AG09319 (cell line): ENCODE results near the gene MGAT4A.

ENCODE experiments used
- DNase-seq: peaks from one replicate; pipeline ENCODE4 v3.0.0-alpha.2; 2010; ENCODE audit warnings: low read depth; ENCODE audit errors: extremely low read depth
- TF ChIP-seq, protein P1 (sequence below): IDR thresholded peaks from 2 replicates; pipeline ENCODE4 v1.5.1; 2011; ENCODE audit warnings: low read depth, mild to moderate bottlenecking, inconsistent platforms, low read length, moderate library complexity

The MGAT4A gene

DNA sequence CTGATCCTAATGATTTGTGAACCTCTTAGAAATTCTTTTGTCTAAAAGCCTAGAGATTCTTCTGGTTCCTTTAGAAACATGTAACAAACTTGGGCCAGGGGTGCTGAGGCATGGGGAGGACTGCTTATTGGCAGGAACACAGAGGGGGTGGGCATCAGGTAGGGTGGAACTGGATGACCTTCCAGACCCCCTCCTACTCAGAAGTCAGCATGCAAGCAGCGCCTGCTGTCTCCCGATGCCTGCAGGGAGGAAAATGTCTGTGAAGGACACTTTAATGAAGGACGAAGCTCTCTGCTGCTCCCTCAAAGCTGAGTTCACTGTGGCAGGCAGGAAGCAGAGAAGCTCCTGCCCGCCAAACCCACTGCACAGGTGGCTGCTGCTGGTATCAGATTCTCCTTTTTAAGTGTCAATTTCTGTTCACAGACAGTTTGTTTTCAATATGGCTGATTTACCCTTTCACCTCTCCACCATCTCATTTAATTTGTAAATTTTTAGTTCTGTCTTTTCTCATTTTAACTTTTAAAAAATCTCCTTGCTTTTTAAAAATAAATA lies 142.0 kb downstream of the MGAT4A start:
- TF ChIP-seq, protein P1, sequence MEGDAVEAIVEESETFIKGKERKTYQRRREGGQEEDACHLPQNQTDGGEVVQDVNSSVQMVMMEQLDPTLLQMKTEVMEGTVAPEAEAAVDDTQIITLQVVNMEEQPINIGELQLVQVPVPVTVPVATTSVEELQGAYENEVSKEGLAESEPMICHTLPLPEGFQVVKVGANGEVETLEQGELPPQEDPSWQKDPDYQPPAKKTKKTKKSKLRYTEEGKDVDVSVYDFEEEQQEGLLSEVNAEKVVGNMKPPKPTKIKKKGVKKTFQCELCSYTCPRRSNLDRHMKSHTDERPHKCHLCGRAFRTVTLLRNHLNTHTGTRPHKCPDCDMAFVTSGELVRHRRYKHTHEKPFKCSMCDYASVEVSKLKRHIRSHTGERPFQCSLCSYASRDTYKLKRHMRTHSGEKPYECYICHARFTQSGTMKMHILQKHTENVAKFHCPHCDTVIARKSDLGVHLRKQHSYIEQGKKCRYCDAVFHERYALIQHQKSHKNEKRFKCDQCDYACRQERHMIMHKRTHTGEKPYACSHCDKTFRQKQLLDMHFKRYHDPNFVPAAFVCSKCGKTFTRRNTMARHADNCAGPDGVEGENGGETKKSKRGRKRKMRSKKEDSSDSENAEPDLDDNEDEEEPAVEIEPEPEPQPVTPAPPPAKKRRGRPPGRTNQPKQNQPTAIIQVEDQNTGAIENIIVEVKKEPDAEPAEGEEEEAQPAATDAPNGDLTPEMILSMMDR: no peak
- no peak for DNase-seq

DNA sequence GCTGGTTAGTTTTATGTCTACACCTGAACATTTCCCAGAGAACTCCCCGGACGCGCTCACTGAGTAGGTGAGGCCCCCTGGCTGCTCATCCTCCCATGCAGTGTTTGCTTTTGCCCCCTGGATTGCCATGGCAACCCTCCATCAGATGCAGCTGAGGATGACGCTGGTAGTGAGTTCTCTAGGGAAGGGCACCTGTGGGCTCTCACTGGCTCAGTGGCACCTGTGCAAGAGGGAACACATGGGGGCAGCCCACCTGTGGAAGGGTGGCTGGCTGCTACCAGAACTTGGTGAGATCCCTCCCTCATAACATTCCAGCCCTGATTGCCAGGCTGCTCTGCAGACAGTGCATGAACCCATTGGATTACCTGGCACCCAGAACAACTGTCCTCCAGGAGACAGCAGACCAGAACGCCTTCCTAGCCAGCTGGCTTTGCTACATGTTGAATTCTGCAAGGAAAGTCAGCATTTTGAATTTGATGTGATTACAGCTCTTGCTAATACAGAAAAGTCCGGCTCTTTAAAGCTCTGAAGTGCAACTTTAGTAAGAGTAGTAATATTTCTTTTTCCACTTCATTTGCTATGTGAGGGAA lies 144.3 kb downstream of the MGAT4A start:
- DNase-seq: no peak
- TF ChIP-seq, protein P1: no peak

GRCh38 chr2:98585386-98585785 lies 145.5 kb downstream of the MGAT4A start:
- no peak for DNase-seq
- TF ChIP-seq, protein P1: no peak

DNA sequence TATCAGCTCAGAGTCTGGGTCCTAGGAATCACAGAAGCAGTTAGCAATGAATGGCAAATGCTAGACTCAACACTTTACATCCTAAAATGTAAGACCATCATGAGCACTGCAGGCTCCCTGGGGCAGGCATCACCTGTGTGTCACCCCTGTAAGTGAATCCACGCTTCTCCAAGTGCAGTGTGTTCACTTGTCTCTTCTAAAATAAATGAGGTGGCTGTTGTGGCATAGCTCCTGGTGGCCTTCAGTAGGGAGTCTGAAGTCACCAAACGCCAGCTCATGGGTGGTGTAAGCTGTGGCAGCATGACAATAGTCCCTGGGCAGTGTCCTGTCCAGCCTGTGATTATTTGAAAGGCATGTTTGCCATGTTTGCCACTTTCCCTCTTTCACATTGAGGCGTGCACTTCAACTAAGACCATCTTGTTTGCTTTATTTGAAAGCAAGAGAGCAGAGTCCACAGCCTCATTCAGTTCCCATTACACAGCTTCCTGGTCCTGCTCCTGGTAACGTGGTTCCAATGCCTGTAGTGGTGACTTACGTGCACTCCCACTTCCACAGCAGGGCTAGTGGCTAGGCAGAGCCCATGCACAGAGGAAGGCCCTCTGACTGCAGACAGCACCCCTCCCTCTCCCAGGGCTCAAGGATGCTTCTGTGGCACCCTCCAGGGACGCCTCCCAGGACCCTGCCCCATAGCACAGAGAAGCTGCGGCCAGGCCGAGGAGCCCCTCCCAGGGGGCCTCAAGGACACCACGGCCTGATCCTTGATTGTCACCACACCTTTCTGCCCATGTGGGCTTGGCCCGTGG lies 146.9 kb downstream of the MGAT4A start:
- DNase-seq: no peak
- TF ChIP-seq, protein P1: no peak

GRCh38 chr2:98583276-98583675 lies 147.7 kb downstream of the MGAT4A start:
- no peak for DNase-seq
- TF ChIP-seq, protein P1: no peak

- no peak for DNase-seq
- TF ChIP-seq, protein P1: no peak
Observed at GRCh38 chr2:98582523-98582922, 148.4 kb downstream of the MGAT4A start.

GRCh38 chr2:98580656-98581284 lies 150.2 kb downstream of the MGAT4A start:
- TF ChIP-seq, protein P1: no peak
- DNase-seq: no peak
